Measurements from ENCODE around the gene GSTM5.
"Not testable (repeated sequence)": the region's sequence is repeated elsewhere in the genome, so short reads cannot be mapped to it uniquely, and the experiment has no call there.

GRCh38 chr1:109748311-109748710 is 36.3 kb downstream of the GSTM5 start:
- not testable (repeated sequence) for TF ChIP-seq CTCF, POLR2A (IDR thresholded peaks at IDR 0.05)

Data from Peyer's patch (tissue), 4 donors.